IMR-90 (cell line): ENCODE results near the gene ERBB4.

ENCODE experiments used
- MXI1 ChIP-seq: IDR thresholded peaks from 2 replicates; pipeline ENCODE4 v1.6.1; 2012; ENCODE audit warnings: low read depth, mild to moderate bottlenecking, low read length, moderate library complexity, borderline replicate concordance
- POLR2A ChIP-seq: IDR thresholded peaks from 2 replicates; pipeline ENCODE4 v1.6.1; 2012; ENCODE audit warnings: mild to moderate bottlenecking, low read depth, low read length
- RCOR1 ChIP-seq: IDR thresholded peaks from 2 replicates; pipeline ENCODE4 v1.6.1; 2012; ENCODE audit warnings: mild to moderate bottlenecking, low read length, improper control_type of control experiment; ENCODE audit not compliant: insufficient replicate concordance
- TF ChIP-seq, protein P1 (sequence below): conservative IDR thresholded peaks from 2 replicates; pipeline ENCODE4 v1.5.1; 2012; ENCODE audit warnings: mild to moderate bottlenecking, low read depth, low read length, improper control_type of control experiment

DNA sequence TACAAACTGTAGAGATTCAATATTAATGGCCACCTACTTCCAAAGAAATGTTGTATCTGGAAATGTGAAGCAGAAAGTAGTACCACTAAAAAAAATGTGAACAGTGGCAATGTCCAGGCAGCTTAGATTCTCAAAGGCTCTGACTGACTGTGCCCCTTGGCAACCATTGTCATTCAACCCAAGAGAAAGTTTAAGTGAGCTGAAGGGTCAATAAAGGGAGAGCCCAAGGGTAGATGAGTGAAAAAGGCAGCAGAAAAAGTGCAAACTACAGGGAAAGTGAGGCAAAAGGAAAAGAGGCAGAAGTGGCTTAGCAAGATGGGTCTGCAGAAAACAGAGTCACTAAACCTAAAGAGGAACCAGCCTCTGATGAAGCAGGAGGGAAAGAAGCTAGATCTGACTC, 1179.3 kb downstream of the ERBB4 start:
- TF ChIP-seq, protein P1, sequence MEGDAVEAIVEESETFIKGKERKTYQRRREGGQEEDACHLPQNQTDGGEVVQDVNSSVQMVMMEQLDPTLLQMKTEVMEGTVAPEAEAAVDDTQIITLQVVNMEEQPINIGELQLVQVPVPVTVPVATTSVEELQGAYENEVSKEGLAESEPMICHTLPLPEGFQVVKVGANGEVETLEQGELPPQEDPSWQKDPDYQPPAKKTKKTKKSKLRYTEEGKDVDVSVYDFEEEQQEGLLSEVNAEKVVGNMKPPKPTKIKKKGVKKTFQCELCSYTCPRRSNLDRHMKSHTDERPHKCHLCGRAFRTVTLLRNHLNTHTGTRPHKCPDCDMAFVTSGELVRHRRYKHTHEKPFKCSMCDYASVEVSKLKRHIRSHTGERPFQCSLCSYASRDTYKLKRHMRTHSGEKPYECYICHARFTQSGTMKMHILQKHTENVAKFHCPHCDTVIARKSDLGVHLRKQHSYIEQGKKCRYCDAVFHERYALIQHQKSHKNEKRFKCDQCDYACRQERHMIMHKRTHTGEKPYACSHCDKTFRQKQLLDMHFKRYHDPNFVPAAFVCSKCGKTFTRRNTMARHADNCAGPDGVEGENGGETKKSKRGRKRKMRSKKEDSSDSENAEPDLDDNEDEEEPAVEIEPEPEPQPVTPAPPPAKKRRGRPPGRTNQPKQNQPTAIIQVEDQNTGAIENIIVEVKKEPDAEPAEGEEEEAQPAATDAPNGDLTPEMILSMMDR = no peak
- no peak for TF ChIP-seq POLR2A
- TF ChIP-seq RCOR1 = no peak
- no peak for TF ChIP-seq MXI1
